ENCODE data around the gene PRPF38A. TPM values are rescaled to one million over a fixed set of nuclear protein-coding genes. Genes with fewer than 3 reads are reported as not detected.

The PRPF38A gene
- total and polyA plus RNA-seq, 2 donors from 2014 or later, result 19.0 to 46.7 TPM

- H3K27me3 ChIP-seq (ENCODE audit: control insufficient read depth, insufficient read depth, low read length), result no peaks in the 10 kb centered on the region
- H3K36me3 ChIP-seq (ENCODE audit: control insufficient read depth in 2 of 3, insufficient read depth in 3 of 3, low read length in 3 of 3), result peaks cover 27 to 71% (median 50%) of the 10 kb centered on the region in 3 donors
- intact Hi-C loops (cut with DNase I), result no loop called here
- no peaks in the 10 kb centered on the region for H3K9me3 ChIP-seq (ENCODE audit: control insufficient read depth in 2 of 3, insufficient read depth in 1 of 3, low read length in 3 of 3)
- H3K4me3 ChIP-seq (ENCODE audit: low read length in 3 of 3), result no peak overlapping the region
- no peaks in the 10 kb centered on the region for H3K4me1 ChIP-seq (ENCODE audit: control insufficient read depth in 2 of 3, insufficient read depth in 2 of 3, low read depth in 1 of 3, low read length in 3 of 3)
- no peak for DNase-seq
- TF ChIP-seq CTCF (IDR thresholded peaks at IDR 0.05; ENCODE audit: borderline replicate concordance, extremely low read depth, insufficient read depth), result no peak
- FAIRE-seq, result no peak
- H3K27ac ChIP-seq (ENCODE audit: low read depth in 2 of 2, low read length in 2 of 2), result no peak overlapping the region
- no peak overlapping the region for H3K9ac ChIP-seq (ENCODE audit: low read length in 3 of 3)
These were observed 9.1 kb downstream of the PRPF38A start for GRCh38 chr1:52413410-52413989.

- no peaks in the 10 kb centered on the region for H3K9me3 ChIP-seq (ENCODE audit: control insufficient read depth in 2 of 3, insufficient read depth in 1 of 3, low read length in 3 of 3)
- no peak overlapping the region for H3K4me3 ChIP-seq (ENCODE audit: low read length in 3 of 3)
- intact Hi-C loops (cut with DNase I), result no loop called here
- no peaks in the 10 kb centered on the region for H3K4me1 ChIP-seq (ENCODE audit: control insufficient read depth in 2 of 3, insufficient read depth in 2 of 3, low read depth in 1 of 3, low read length in 3 of 3)
- H3K9ac ChIP-seq (ENCODE audit: low read length in 3 of 3), result no peak overlapping the region
- no peaks in the 10 kb centered on the region for H3K27me3 ChIP-seq (ENCODE audit: control insufficient read depth, insufficient read depth, low read length)
- TF ChIP-seq CTCF (IDR thresholded peaks at IDR 0.05; ENCODE audit: borderline replicate concordance, extremely low read depth, insufficient read depth), result no peak
- peaks cover 17 to 62% (median 47%) of the 10 kb centered on the region in 3 donors for H3K36me3 ChIP-seq (ENCODE audit: control insufficient read depth in 2 of 3, insufficient read depth in 3 of 3, low read length in 3 of 3)
- no peak overlapping the region for H3K27ac ChIP-seq (ENCODE audit: low read depth in 2 of 2, low read length in 2 of 2)
- DNase-seq, result no peak
- FAIRE-seq, result no peak
These were observed 10.5 kb downstream of the PRPF38A start for GRCh38 chr1:52414942-52415341.

GRCh38 chr1:52416811-52417210 is 12.4 kb downstream of the PRPF38A start:
- FAIRE-seq (no peak), DNase-seq (no peak)
- Histone ChIP-seq H3K27me3 (ENCODE audit: control insufficient read depth, insufficient read depth, low read length) (no peaks in the 10 kb centered on the region), H3K27ac (ENCODE audit: low read depth in 2 of 2, low read length in 2 of 2) (no peak overlapping the region), H3K9ac (ENCODE audit: low read length in 3 of 3) (no peak overlapping the region), H3K4me1 (ENCODE audit: control insufficient read depth in 2 of 3, insufficient read depth in 2 of 3, low read depth in 1 of 3, low read length in 3 of 3) (no peaks in the 10 kb centered on the region), H3K36me3 (ENCODE audit: control insufficient read depth in 2 of 3, insufficient read depth in 3 of 3, low read length in 3 of 3) (peaks cover 6 to 47% (median 34%) of the 10 kb centered on the region in 3 donors), H3K9me3 (ENCODE audit: control insufficient read depth in 2 of 3, insufficient read depth in 1 of 3, low read length in 3 of 3) (no peaks in the 10 kb centered on the region), H3K4me3 (ENCODE audit: low read length in 3 of 3) (no peak overlapping the region)
- intact Hi-C loops (cut with DNase I), result no loop called here
- no peak for TF ChIP-seq CTCF (IDR thresholded peaks at IDR 0.05; ENCODE audit: borderline replicate concordance, extremely low read depth, insufficient read depth)

GRCh38 chr1:52420713-52421112 is 16.3 kb downstream of the PRPF38A start:
- TF ChIP-seq CTCF (IDR thresholded peaks at IDR 0.05; ENCODE audit: borderline replicate concordance, extremely low read depth, insufficient read depth), result no peak
- H3K27me3 ChIP-seq (ENCODE audit: control insufficient read depth, insufficient read depth, low read length), result no peaks in the 10 kb centered on the region
- H3K36me3 ChIP-seq (ENCODE audit: control insufficient read depth in 2 of 3, insufficient read depth in 3 of 3, low read length in 3 of 3), result peaks cover 4 to 21% (median 20%) of the 10 kb centered on the region in 3 donors
- DNase-seq (no peak), FAIRE-seq (no peak)
- H3K9me3 ChIP-seq (ENCODE audit: control insufficient read depth in 2 of 3, insufficient read depth in 1 of 3, low read length in 3 of 3), result no peaks in the 10 kb centered on the region
- intact Hi-C loops (cut with DNase I), result no loop called here
- H3K27ac ChIP-seq (ENCODE audit: low read depth in 2 of 2, low read length in 2 of 2), result no peak overlapping the region
- H3K4me3 ChIP-seq (ENCODE audit: low read length in 3 of 3), result no peak overlapping the region
- H3K9ac ChIP-seq (ENCODE audit: low read length in 3 of 3), result no peak overlapping the region
- H3K4me1 ChIP-seq (ENCODE audit: control insufficient read depth in 2 of 3, insufficient read depth in 2 of 3, low read depth in 1 of 3, low read length in 3 of 3), result no peaks in the 10 kb centered on the region

Data from kidney (tissue), 14 donors.